ENCODE measurements around the gene PNMA5. TPM values are rescaled to one million over a fixed set of nuclear protein-coding genes. Genes with fewer than 3 reads are reported as not detected.

The PNMA5 gene
- total RNA-seq, 1 donor from 2014 or later = not detected

DNA sequence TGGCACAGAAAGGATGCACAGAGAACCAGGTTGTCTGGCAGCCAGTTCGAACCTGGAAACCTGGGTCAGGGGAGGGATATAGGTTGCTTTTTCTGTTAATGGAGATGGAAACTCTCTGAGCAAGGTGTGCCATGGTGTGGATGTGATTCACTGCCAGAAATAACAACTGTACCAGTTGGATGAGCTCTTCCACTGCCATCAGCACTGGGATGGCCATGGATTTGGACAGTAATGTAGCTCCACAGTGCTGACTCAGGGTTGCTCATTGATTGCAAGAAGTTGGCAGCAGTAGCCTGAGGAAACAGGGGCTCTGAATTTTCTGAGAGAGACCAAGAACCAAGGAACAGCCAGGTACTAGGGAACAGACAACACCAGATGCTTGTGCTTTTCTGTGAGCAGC, 33.8 kb downstream of the PNMA5 start:
- DNase-seq (ENCODE audit: low spot score) = no peak
- intact Hi-C loops (cut with DNase I) = loop anchor here (2.0 kb wide), 1 partner anchor 709 kb away; no protein-coding TSS in a partner anchor

- intact Hi-C loops (cut with DNase I) = loop anchor here (2.0 to 5.0 kb wide), 2 partner anchors 709 to 1573 kb away; no protein-coding TSS in a partner anchor
- DNase-seq (ENCODE audit: low spot score) = no peak
These were observed 34.3 kb downstream of the PNMA5 start for GRCh38 chrX:152959626-152960025.

DNA sequence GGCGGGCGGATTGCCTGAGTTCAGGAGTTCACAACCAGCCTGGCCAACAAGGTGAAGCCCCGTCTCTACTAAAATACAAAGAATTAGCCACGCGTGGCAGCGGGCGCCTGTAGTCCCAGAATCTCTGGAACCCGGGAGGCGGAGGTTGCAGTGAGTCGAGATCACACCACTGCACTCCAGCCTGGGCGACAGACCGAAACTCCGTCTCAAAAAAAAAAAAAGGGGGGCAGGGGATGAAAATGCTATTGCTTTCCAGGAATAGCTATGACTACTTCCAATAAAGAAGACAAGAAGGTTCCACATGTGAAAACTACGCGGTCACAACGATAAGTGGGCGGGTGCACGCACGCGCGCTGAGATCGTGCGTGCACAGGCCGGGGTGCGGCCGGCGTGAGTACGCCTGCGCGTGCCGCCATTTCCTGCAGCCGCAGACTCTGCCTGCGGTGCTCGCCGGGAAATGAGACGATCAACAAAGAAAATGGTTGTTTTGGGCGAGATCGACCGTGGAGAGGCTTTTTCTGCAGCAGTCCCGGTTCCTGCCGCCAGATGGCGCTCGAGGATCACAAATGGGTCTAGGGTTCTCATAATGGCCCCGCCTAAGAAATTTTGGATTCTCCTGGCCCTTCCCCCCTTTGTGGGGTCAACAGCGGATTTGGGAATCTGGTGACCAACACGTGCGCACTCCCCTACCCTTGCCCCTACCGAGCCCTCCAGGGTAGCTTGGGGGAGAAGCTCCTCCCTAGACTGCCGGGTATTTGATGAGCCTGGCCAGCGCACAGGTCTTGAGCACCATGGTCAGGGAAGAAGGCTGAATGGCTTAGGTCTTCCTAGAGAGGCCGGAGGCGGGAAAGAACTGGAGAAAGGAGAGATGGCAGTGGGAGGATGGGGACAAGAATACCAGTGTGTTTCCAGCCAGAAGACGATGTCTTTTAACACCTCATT, 35.1 kb downstream of the PNMA5 start:
- peak; percentile 92 for DNase-seq (ENCODE audit: low spot score)

GRCh38 chrX:152958047-152958446, 35.9 kb downstream of the PNMA5 start:
- DNase-seq (ENCODE audit: low spot score) = no peak
- intact Hi-C loops (cut with DNase I) = loop anchor here (5.0 kb wide), 1 partner anchor 1574 kb away; no protein-coding TSS in a partner anchor

More for the DNA sequence above, 35.1 kb downstream of the PNMA5 start:
- intact Hi-C loops (cut with DNase I) = loop anchor here (5.0 kb wide), 1 partner anchor 1574 kb away; no protein-coding TSS in a partner anchor

- intact Hi-C loops (cut with DNase I) = no loop called here
- DNase-seq (ENCODE audit: low spot score) = no peak
These were observed 43.1 kb downstream of the PNMA5 start for GRCh38 chrX:152950786-152951185.

DNA sequence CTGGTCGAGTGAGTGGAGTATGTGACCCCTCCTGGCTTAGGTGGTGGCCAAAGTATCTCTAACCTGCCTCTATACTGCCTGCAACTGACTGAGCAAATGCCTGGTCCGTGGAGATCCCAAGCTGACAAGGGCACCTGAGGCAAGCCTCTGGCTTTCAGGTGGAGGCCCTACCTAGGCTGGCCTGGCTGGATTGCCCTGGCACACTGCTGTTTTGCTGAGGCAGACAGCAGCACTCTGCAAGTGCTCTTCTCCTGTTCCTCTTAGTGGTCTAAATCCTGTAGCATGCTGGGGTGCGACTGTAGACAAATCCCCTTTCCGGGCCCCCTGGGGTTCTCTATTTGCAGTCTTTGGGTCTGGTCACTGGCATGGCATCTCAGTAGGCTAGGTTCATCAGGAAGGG, 44.8 kb downstream of the PNMA5 start:
- DNase-seq (ENCODE audit: low spot score) = peak; percentile 47
- intact Hi-C loops (cut with DNase I) = no loop called here

DNA sequence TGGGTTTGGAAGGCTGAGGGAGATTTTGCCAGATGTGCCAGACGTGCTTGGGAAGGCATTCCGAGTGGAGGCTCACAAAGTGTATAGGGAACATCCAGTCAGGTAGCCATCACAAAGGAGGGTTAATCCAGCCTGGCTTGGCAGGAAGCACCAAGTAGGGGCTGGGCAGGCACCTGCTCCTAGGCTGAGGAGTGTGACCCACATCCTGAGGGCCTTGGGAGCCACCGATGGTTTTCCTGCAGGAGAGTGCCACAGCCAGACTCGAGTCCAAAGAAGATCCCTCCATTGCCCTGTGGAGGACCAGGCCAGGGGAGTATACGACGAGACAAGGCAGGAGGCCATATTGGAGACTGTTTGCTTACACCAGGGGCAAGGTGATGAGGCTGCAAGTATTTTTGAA, 47.2 kb downstream of the PNMA5 start:
- intact Hi-C loops (cut with DNase I) = no loop called here
- no peak for DNase-seq (ENCODE audit: low spot score)

GRCh38 chrX:152945021-152945979, 48.6 kb downstream of the PNMA5 start:
- DNase-seq (ENCODE audit: low spot score) = no peak
- intact Hi-C loops (cut with DNase I) = no loop called here

DNA sequence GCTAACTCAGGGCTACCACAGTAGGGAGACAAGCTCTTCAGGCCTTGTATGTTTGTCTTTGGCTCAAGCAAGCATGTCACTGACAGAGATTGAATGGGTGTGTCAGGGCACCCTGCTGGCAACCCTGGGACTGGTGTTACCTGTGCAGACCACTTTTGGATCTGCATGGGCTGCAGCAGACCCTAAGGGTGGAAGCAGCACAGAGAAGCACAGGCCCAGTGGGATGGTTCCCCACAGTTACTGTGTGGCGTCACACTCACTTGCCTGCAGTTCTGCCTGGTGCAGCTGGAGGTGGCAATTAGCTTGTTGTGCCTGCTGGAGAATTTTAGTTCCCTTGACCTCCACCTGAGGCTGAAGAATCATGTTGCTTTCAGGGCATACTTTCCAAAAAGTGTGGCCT, 50.1 kb downstream of the PNMA5 start:
- no peak for DNase-seq (ENCODE audit: low spot score)
- intact Hi-C loops (cut with DNase I) = no loop called here

DNA sequence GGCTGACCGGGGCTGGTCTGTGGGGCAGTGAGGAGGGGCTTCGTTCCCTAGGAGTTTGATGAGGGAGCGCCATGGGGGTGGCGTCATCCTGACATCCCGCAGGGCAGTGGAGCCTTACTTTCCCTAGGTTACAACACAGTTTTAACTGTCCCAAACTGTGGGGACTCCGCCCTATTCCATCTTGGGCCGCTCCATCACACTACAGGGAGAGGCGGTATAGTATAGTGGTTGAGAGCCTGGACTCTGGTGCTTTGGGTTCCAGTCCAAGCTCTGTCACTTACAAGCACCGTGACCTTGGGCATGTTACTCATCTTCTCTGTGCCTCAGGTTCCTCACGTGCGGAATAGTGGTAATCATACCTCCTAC, 51.9 kb downstream of the PNMA5 start:
- intact Hi-C loops (cut with DNase I) = no loop called here

GRCh38 chrX:152941328-152942076, 52.4 kb downstream of the PNMA5 start:
- intact Hi-C loops (cut with DNase I) = no loop called here

More for the DNA sequence above, 51.9 kb downstream of the PNMA5 start:
- no peak for DNase-seq (ENCODE audit: low spot score)

More at GRCh38 chrX:152941328-152942076, 52.4 kb downstream of the PNMA5 start:
- peak; percentile 94 for DNase-seq (ENCODE audit: low spot score)

Other genes with a start within 250 kb of the PNMA5 start
- not detected for gene MAGEA2, start 240.3 kb downstream of the PNMA5 start, total RNA-seq
- not detected for gene CSAG3, start 234.9 kb downstream of the PNMA5 start, total RNA-seq
- gene MAGEA6, start 224.4 kb downstream of the PNMA5 start, total RNA-seq = not detected
- 22.3 TPM for gene CETN2, start 163.4 kb downstream of the PNMA5 start, total RNA-seq
- gene NSDHL, start 163.1 kb downstream of the PNMA5 start, total RNA-seq = 12.5 TPM
- 1.4 TPM for gene ZNF185, start 96.0 kb downstream of the PNMA5 start, total RNA-seq
- gene PNMA3, start 62.4 kb upstream of the PNMA5 start, total RNA-seq = 0.48 TPM
- gene PNMA6A, start 78.3 kb upstream of the PNMA5 start, total RNA-seq = 0.78 TPM
- gene MAGEA1, start 185.2 kb upstream of the PNMA5 start, total RNA-seq = not detected

Measured in cardiac septum (tissue), 1 donor.